Neural progenitor cell (in vitro differentiated cells): ENCODE measurements around the gene NUP93. TPM values are rescaled to one million over a fixed set of nuclear protein-coding genes. Genes with fewer than 3 reads are reported as not detected.

Experiments
- DNase-seq: peaks from one replicate; pipeline ENCODE4 v3.0.0-alpha.2; 2016; ENCODE audit warnings: low spot score
- H2AFZ ChIP-seq: fragments of 200-600 bp; sonication (generic); replicated peaks from 2 replicates; pipeline ENCODE4 v1.6.1; 2016; ENCODE audit warnings: antibody characterized with exemption
- H3F3A ChIP-seq: fragments of 200-600 bp; sonication (generic); 2 replicates; pipeline ENCODE4 v1.6.1; 2016; ENCODE audit warnings: antibody characterized with exemption, low read depth
- H3K27ac ChIP-seq: fragments of 200-600 bp; sonication (generic); 2 replicates; pipeline ENCODE4 v1.5.1; 2016; ENCODE audit warnings: mild to moderate bottlenecking
- H3K27me3 ChIP-seq: fragments of 200-600 bp; sonication (generic); 2 replicates; pipeline ENCODE4 v1.6.1; 2016; ENCODE audit warnings: mild to moderate bottlenecking, moderate library complexity
- H3K36me3 ChIP-seq: fragments of 200-600 bp; sonication (generic); 2 replicates; pipeline ENCODE4 v1.5.1; 2016
- H3K4me1 ChIP-seq: fragments of 200-600 bp; sonication (generic); 2 replicates; pipeline ENCODE4 v1.6.1; 2016; ENCODE audit warnings: mixed run types
- H3K4me2 ChIP-seq: fragments of 200-600 bp; sonication (generic); 2 replicates; pipeline ENCODE4 v1.6.1; 2016
- H3K4me3 ChIP-seq: fragments of 200-600 bp; sonication (generic); 2 replicates; pipeline ENCODE4 v1.5.1; 2016
- H3K79me2 ChIP-seq: fragments of 200-600 bp; sonication (generic); 2 replicates; pipeline ENCODE4 v1.6.1; 2016; ENCODE audit warnings: low read depth
- H3K9ac ChIP-seq: fragments of 200-600 bp; sonication (generic); 2 replicates; pipeline ENCODE4 v1.6.1; 2016
- H3K9me3 ChIP-seq: fragments of 200-600 bp; sonication (generic); 2 replicates; pipeline ENCODE4 v1.5.1; 2016; ENCODE audit warnings: low read depth
- H4K20me1 ChIP-seq: fragments of 200-600 bp; sonication (generic); 2 replicates; pipeline ENCODE4 v1.6.1; 2016; ENCODE audit warnings: low read depth
- H3K27ac Mint-ChIP-seq: 3 replicates; pipeline ENCODE4 v1.8.0; 2021; ENCODE audit warnings: mixed read lengths
- H3K27me3 Mint-ChIP-seq: 2 replicates; pipeline ENCODE4 v1.8.0; 2022; ENCODE audit warnings: low read depth, mild to moderate bottlenecking, inconsistent platforms, moderate library complexity, mixed read lengths; ENCODE audit not compliant: insufficient read depth
- H3K36me3 Mint-ChIP-seq: 3 replicates; pipeline ENCODE4 v1.8.0; 2021; ENCODE audit warnings: mixed read lengths
- H3K4me1 Mint-ChIP-seq: 3 replicates; pipeline ENCODE4 v1.8.0; 2021; ENCODE audit warnings: mixed read lengths
- H3K4me3 Mint-ChIP-seq: 3 replicates; pipeline ENCODE4 v1.8.0; 2021; ENCODE audit warnings: mild to moderate bottlenecking, moderate library complexity, mixed read lengths
- H3K9me3 Mint-ChIP-seq: 3 replicates; pipeline ENCODE4 v1.8.0; 2020; ENCODE audit warnings: mixed read lengths
- CTCF ChIP-seq: fragments of 200-600 bp; sonication (generic); IDR thresholded peaks from 2 replicates; pipeline ENCODE4 v1.5.1; 2017; ENCODE audit warnings: antibody characterized with exemption, mild to moderate bottlenecking
- EZH2 ChIP-seq: fragments of 200-600 bp; sonication (generic); IDR thresholded peaks from 2 replicates; pipeline ENCODE4 v1.6.1; 2017; ENCODE audit warnings: antibody characterized with exemption, mild to moderate bottlenecking, moderate library complexity
- EZH2phosphoT487 ChIP-seq: fragments of 200-600 bp; sonication (generic); IDR thresholded peaks from 2 replicates; pipeline ENCODE4 v1.6.1; 2017; ENCODE audit warnings: antibody characterized with exemption
- total RNA-seq: library from RNA; depleted of rRNA; stranded (reverse); fragments of >200 nt; gene quantifications from 2 replicates; pipeline ENCODE4 v1.2.3, GENCODE V29; 2015; ENCODE audit warnings: low replicate concordance

NUP93 gene
- total RNA-seq, 1 donor from 2014 or later: 116 TPM

DNA sequence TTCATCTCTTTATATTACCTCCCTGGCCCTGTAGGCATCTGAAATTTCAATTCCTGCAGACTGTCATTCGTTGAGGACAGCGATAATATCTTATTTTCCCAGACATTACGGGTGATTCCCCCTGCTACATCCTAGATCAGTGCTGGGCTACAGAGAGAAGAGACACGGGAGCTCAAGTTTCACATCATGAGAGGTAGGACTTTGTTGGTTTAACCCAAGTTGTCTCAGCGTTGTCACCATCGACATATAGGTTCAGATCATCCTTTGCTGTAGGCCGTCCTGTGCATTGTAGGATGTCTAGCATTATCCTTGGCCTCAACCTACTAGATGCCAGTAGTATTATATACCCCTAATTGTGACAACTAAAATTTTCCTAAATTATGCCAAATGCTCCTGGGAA lies 28.4 kb upstream of the NUP93 start:
- H2AFZ ChIP-seq: no peak overlapping the region
- H3K9me3 ChIP-seq: no peaks in the 10 kb centered on the region
- no peak overlapping the region for H3K4me2 ChIP-seq
- no peak overlapping the region for H3K9ac ChIP-seq
- Mint-ChIP-seq H3K4me3 (no peak overlapping the region), H3K27me3 (peaks cover 4% of the 10 kb centered on the region), H3K4me1 (peaks cover 5% of the 10 kb centered on the region), H3K36me3 (no peaks in the 10 kb centered on the region), H3K9me3 (peaks cover 9% of the 10 kb centered on the region), H3K27ac (no peak overlapping the region)
- no peaks in the 10 kb centered on the region for H3K27me3 ChIP-seq
- H4K20me1 ChIP-seq: no peaks in the 10 kb centered on the region
- no peak overlapping the region for H3K4me3 ChIP-seq
- no peaks in the 10 kb centered on the region for H3K36me3 ChIP-seq
- H3K27ac ChIP-seq: no peak overlapping the region
- TF ChIP-seq EZH2phosphoT487 (no peak), EZH2 (peak; percentile 11)
- no peaks in the 10 kb centered on the region for H3K79me2 ChIP-seq
- H3K4me1 ChIP-seq: no peaks in the 10 kb centered on the region
- no peak for DNase-seq
- H3F3A ChIP-seq: no peaks in the 10 kb centered on the region

DNA sequence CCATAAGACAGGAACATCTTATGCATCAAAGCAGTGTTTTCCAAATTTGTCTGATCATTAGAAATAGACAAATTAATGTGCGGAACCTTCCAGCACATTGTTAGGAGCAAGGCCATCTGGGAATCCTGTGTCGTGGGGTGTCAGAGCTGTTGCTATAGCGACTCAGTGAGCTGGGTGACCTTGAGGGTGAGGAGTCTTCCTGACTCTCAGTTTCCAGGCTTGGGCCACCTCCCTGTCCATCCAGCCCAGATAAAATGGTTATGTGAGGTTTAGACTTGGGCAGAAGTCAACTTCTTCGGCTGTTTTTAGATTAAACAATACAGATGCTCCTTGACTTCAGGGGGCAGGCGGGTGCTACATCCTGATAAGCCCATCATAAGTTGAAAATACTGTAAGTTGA lies 27.1 kb upstream of the NUP93 start:
- Mint-ChIP-seq H3K27ac (no peak overlapping the region), H3K4me1 (peaks cover 5% of the 10 kb centered on the region), H3K4me3 (no peak overlapping the region), H3K36me3 (no peaks in the 10 kb centered on the region), H3K27me3 (peaks cover 3% of the 10 kb centered on the region), H3K9me3 (peaks cover 1% of the 10 kb centered on the region)
- no peaks in the 10 kb centered on the region for H3K27me3 ChIP-seq
- no peaks in the 10 kb centered on the region for H3K9me3 ChIP-seq
- no peaks in the 10 kb centered on the region for H3F3A ChIP-seq
- no peaks in the 10 kb centered on the region for H4K20me1 ChIP-seq
- no peak overlapping the region for H2AFZ ChIP-seq
- H3K4me3 ChIP-seq: no peak overlapping the region
- H3K4me1 ChIP-seq: no peaks in the 10 kb centered on the region
- no peak overlapping the region for H3K9ac ChIP-seq
- no peaks in the 10 kb centered on the region for H3K36me3 ChIP-seq
- H3K79me2 ChIP-seq: no peaks in the 10 kb centered on the region
- no peak overlapping the region for H3K27ac ChIP-seq
- DNase-seq: no peak
- TF ChIP-seq EZH2phosphoT487 (no peak), CTCF (no peak), EZH2 (no peak)
- no peak overlapping the region for H3K4me2 ChIP-seq

DNA sequence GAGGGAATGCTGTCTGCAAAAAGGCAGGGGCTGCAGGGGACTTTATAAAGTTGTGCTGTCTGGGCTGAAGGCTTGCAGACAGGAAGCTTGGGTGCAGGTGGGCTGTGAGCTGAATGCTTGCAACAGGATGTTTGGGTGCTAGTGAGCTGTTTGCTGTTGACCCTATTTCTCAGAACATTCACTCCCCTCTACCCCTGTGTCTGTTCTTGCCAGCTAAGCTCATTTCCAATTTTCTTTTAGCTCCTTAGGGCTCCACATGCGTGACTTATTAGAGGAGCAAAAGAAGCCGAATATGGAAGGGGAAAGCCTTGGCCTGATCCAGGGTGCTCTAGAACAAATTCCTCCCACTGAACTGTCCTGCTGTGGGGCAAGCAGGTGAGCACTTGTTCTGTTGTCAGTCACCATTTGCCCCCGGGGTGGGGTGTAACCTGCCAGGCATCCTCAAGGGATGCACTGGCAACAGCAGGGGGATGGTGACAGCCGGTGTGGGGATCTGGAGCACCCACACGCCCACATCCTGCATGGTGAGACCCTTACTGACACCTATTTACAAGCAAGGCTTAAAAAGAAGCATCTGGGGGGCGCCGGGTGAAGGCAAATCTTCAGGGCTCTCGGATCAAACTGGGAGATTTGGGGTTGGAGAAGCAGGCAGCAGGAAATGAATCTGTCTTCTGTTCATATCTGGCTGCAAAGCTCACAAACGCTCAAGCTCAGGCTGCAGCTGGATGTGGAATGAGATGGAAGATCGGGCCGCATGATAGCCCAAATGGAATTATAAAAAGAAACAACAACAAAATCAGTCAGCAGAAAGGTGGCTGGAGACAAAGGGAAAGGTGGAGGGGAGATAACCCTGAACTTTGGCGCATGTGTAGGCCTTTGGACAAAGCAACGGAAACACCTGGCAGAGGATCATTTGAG lies 21.1 kb upstream of the NUP93 start:
- Histone ChIP-seq H3K4me2 (no peak overlapping the region), H3K36me3 (no peaks in the 10 kb centered on the region), H3F3A (no peaks in the 10 kb centered on the region), H3K9ac (no peak overlapping the region), H2AFZ (no peak overlapping the region), H3K9me3 (no peaks in the 10 kb centered on the region), H3K27ac (no peak overlapping the region), H3K27me3 (no peaks in the 10 kb centered on the region), H3K79me2 (no peaks in the 10 kb centered on the region), H4K20me1 (no peaks in the 10 kb centered on the region), H3K4me3 (no peak overlapping the region), H3K4me1 (no peaks in the 10 kb centered on the region)
- DNase-seq: no peak
- TF ChIP-seq EZH2 (no peak), EZH2phosphoT487 (no peak), CTCF (no peak)
- Mint-ChIP-seq H3K4me1 (no peaks in the 10 kb centered on the region), H3K36me3 (no peaks in the 10 kb centered on the region), H3K27ac (no peak overlapping the region), H3K4me3 (no peak overlapping the region), H3K9me3 (no peaks in the 10 kb centered on the region), H3K27me3 (peaks cover 6% of the 10 kb centered on the region)

DNA sequence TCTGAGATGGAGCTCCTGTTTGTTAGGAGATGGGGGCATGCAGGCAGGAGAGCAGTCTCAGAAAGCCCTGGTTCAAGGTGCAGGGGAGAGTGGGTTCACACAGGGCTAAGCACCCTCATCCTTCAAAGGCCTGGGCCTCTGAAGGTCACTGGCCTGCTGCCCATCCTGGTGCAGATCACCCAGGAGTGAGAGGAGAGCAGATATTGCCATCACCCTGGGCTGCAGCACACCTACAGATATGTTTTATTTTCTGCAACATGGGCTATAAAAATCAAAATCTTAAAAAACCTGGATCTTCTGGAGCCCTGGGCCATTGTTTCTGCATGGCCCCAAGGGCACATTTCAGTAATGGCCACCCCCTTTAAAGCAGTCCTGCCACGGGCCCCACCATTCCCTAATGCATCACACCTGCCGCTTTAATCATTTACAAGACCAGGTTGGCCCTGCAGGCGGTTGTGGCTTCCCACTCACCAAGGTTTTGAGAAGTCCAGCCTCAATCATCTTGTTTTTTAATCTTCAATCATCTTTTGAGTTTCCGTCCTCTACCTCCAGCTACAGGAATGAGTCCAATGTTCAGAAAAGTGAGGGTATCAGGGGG lies 20.4 kb upstream of the NUP93 start:
- Mint-ChIP-seq H3K4me3 (no peak overlapping the region), H3K27ac (peak overlapping the region; percentile 22), H3K36me3 (no peaks in the 10 kb centered on the region), H3K27me3 (peaks cover 9% of the 10 kb centered on the region), H3K4me1 (no peaks in the 10 kb centered on the region), H3K9me3 (no peaks in the 10 kb centered on the region)
- Histone ChIP-seq H3K4me1 (no peaks in the 10 kb centered on the region), H3K79me2 (no peaks in the 10 kb centered on the region), H3F3A (no peaks in the 10 kb centered on the region), H3K27me3 (no peaks in the 10 kb centered on the region), H3K4me3 (no peak overlapping the region), H3K4me2 (no peak overlapping the region), H3K36me3 (no peaks in the 10 kb centered on the region), H3K27ac (no peak overlapping the region), H3K9me3 (no peaks in the 10 kb centered on the region), H3K9ac (no peak overlapping the region), H2AFZ (no peak overlapping the region), H4K20me1 (no peaks in the 10 kb centered on the region)
- no peak for DNase-seq
- TF ChIP-seq EZH2phosphoT487: no peak
- no peak for TF ChIP-seq EZH2
- TF ChIP-seq CTCF: no peak
